A673 (cell line): ENCODE measurements around the gene KRT36.

Experiments
- EZH2 ChIP-seq: fragments of 200-600 bp; sonication (generic); IDR thresholded peaks from 2 replicates; pipeline ENCODE4 v1.6.1; 2017; ENCODE audit warnings: borderline replicate concordance, low read depth, mild to moderate bottlenecking, mixed read lengths, antibody characterized with exemption, low read length; ENCODE audit not compliant: poor library complexity, severe bottlenecking
- TF ChIP-seq, protein P1 (sequence below): fragments of 300-800, 200-600 bp; sonication (generic); conservative IDR thresholded peaks from 2 replicates; pipeline ENCODE4 v1.5.1; 2017; ENCODE audit warnings: low read depth, mild to moderate bottlenecking, antibody characterized with exemption, low read length, moderate library complexity, mixed read lengths

DNA sequence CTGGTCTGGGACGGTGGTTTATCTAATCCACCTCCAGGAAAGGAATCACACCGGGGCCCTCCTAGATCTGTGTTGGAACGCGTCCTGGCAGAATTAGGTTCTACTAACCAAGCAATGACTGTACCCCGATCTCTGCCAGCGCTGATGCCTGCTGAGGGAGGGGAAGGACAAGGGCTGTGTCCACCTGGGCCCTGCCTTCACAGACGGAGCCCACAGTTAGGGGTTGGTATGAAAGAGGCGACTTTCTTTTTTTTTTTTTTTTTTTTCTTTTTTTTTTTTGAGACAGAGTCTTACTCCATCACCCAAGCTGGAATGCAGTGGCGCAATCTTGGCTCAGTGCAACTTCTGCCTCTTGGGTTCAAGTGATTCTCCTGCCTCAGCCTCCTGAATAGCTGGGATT is 48.3 kb upstream of the KRT36 start:
- TF ChIP-seq, protein P1, sequence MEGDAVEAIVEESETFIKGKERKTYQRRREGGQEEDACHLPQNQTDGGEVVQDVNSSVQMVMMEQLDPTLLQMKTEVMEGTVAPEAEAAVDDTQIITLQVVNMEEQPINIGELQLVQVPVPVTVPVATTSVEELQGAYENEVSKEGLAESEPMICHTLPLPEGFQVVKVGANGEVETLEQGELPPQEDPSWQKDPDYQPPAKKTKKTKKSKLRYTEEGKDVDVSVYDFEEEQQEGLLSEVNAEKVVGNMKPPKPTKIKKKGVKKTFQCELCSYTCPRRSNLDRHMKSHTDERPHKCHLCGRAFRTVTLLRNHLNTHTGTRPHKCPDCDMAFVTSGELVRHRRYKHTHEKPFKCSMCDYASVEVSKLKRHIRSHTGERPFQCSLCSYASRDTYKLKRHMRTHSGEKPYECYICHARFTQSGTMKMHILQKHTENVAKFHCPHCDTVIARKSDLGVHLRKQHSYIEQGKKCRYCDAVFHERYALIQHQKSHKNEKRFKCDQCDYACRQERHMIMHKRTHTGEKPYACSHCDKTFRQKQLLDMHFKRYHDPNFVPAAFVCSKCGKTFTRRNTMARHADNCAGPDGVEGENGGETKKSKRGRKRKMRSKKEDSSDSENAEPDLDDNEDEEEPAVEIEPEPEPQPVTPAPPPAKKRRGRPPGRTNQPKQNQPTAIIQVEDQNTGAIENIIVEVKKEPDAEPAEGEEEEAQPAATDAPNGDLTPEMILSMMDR = no peak
- TF ChIP-seq EZH2 = no peak
